ENCODE results near the gene ELOVL2.

- TF ChIP-seq POLR2A (IDR thresholded peaks at IDR 0.05) (no peak), CTCF (IDR thresholded peaks at IDR 0.05) (no peak)
Observed at GRCh38 chr6:10972196-10972595, 71.9 kb downstream of the ELOVL2 start.

Data from vagina (tissue), 2 donors.